HepG2 (cell line): ENCODE measurements around the gene SFXN5. TPM values are rescaled to one million over a fixed set of nuclear protein-coding genes. Genes with fewer than 3 reads are reported as not detected.

Experiments
- ATAC-seq: fragments of 200-7000 bp; cut with Tn5 transposase; 3 replicates; pipeline ENCODE4 v1.9.1; 2020; ENCODE audit warnings: mild to moderate bottlenecking, moderate library complexity
- BruUV-seq: library from RNA; stranded (reverse); fragments of 400-500 nt; replicated peaks from 2 replicates; lab custom pipeline; 2021; lab: Mats Ljungman, UMichigan
- CTCF ChIA-PET: fragments of 300-600 bp; formaldehyde crosslinking; extraction: SDS; loops from one replicate; lab custom pipeline; 2021; ENCODE audit warnings: low total read pairs, inconsistent platforms, low intra/inter-chr PET ratio; lab: Yijun Ruan, JAX
- POLR2A ChIA-PET: fragments of 350-600 bp; sonication (Branson Sonifier 250); formaldehyde crosslinking; loops from one replicate; lab custom pipeline; 2020; ENCODE audit warnings: antibody characterized with exemption, inconsistent platforms; lab: Yijun Ruan, JAX
- DNase-seq: peaks from one replicate; pipeline ENCODE4 v3.0.0-alpha.2; 2015; ENCODE audit warnings: low spot score
- FAIRE-seq: peaks from 3 replicates; lab custom pipeline; 2011; peaks lifted over from hg19 to GRCh38; lab: Jason Lieb, UNC
- H2AFZ ChIP-seq: one replicate; pipeline ENCODE4 v1.6.1; 2011; ENCODE audit warnings: low read length, inconsistent platforms
- H3K27ac ChIP-seq: fragments of 300-600 bp; 3 replicates; pipeline ENCODE4 v1.8.0; 2011; ENCODE audit warnings: mixed run types, mild to moderate bottlenecking, mixed read lengths, low read length, inconsistent platforms; ENCODE audit not compliant: insufficient read depth; ENCODE audit errors: extremely low read length
- H3K27me3 ChIP-seq, 2 experiments: fragments of 200-600 bp in 1 of 2; 2 replicates in 1 of 2; 3 replicates in 1 of 2; pipeline versions ENCODE4 v1.6.0 to v1.8.0; 2011; ENCODE audit warnings: low read length in 2 of 2, mild to moderate bottlenecking in 2 of 2, moderate library complexity in 2 of 2, inconsistent platforms in 1 of 2; ENCODE audit not compliant: insufficient read depth in 2 of 2, control insufficient read depth in 1 of 2
- H3K36me3 ChIP-seq, 2 experiments: fragments of 200-600 bp in 1 of 2; replicated peaks in 1 of 2; 2 replicates in 1 of 2; 3 replicates in 1 of 2; pipeline versions ENCODE4 v1.5.1 to v1.8.0; 2011; ENCODE audit warnings: low read length in 2 of 2, inconsistent platforms in 1 of 2; ENCODE audit not compliant: insufficient read depth in 2 of 2, control insufficient read depth in 1 of 2
- H3K4me1 ChIP-seq: 2 replicates; pipeline ENCODE4 v1.5.1; 2012; ENCODE audit warnings: low read length, inconsistent platforms; ENCODE audit not compliant: insufficient read depth
- H3K4me2 ChIP-seq: 2 replicates; pipeline ENCODE4 v1.6.0; 2011; ENCODE audit warnings: low read depth, low read length, inconsistent platforms
- H3K4me3 ChIP-seq, 3 experiments: fragments of 200-600 bp in 1 of 3; sonication (generic), shearing (Covaris generic) in 1 of 3; replicated peaks in 1 of 3; 2 replicates each; pipeline ENCODE4 v1.5.1; 2011 to 2016; ENCODE audit warnings: low read length in 3 of 3, inconsistent platforms in 2 of 3, low read depth in 2 of 3, mild to moderate bottlenecking in 2 of 3, control low read depth in 1 of 3, mixed read lengths in 1 of 3; ENCODE audit not compliant: insufficient read depth in 1 of 3
- H3K79me2 ChIP-seq: one replicate; pipeline ENCODE4 v1.6.1; 2011; ENCODE audit warnings: low read length, inconsistent platforms; ENCODE audit not compliant: insufficient read depth
- H3K9ac ChIP-seq: 2 replicates; pipeline ENCODE4 v1.6.0; 2011; ENCODE audit warnings: mild to moderate bottlenecking, low read depth, low read length, inconsistent platforms; ENCODE audit not compliant: insufficient read depth
- H3K9me3 ChIP-seq: 2 replicates; pipeline ENCODE4 v1.5.1; 2012; ENCODE audit warnings: mild to moderate bottlenecking, low read length
- H4K20me1 ChIP-seq: 2 replicates; pipeline ENCODE4 v1.6.0; 2011; ENCODE audit warnings: inconsistent platforms, mild to moderate bottlenecking, low read length, moderate library complexity; ENCODE audit not compliant: insufficient read depth
- HMGXB3 ChIP-seq: sonication (generic); formaldehyde crosslinking; IDR thresholded peaks from 2 replicates; pipeline ENCODE4 v1.4.0; 2020; ENCODE audit warnings: missing genetic modification reagents, borderline replicate concordance
- RFX3 ChIP-seq: IDR thresholded peaks from 2 replicates; pipeline ENCODE4 v1.6.1; 2016; ENCODE audit warnings: missing biosample characterization, missing genetic modification reagents
- SMAD1 ChIP-seq: sonication (generic); formaldehyde crosslinking; IDR thresholded peaks from 2 replicates; pipeline ENCODE4 v1.4.0; 2020; ENCODE audit warnings: missing genetic modification reagents, low read depth, mild to moderate bottlenecking, borderline replicate concordance
- SMC3 ChIP-seq: IDR thresholded peaks from 2 replicates; pipeline ENCODE4 v1.6.1; 2011; ENCODE audit warnings: low read length, improper control_type of control experiment
- SNAPC2 ChIP-seq: sonication (generic); formaldehyde crosslinking; IDR thresholded peaks from 2 replicates; pipeline ENCODE4 v1.8.1; 2022; ENCODE audit warnings: mild to moderate bottlenecking, missing genetic modification reagents
- ZFY ChIP-seq: sonication (generic); formaldehyde crosslinking; IDR thresholded peaks from 2 replicates; pipeline ENCODE4 v1.4.0; 2020; ENCODE audit warnings: missing genetic modification reagents
- ZNF12 ChIP-seq: sonication (generic); formaldehyde crosslinking; IDR thresholded peaks from 2 replicates; pipeline ENCODE4 v1.5.0; 2020; ENCODE audit warnings: missing genetic modification reagents
- ZNF558 ChIP-seq: sonication (generic); formaldehyde crosslinking; IDR thresholded peaks from 2 replicates; pipeline ENCODE4 v1.9.0; 2022; ENCODE audit warnings: mild to moderate bottlenecking, missing genetic modification reagents, borderline replicate concordance
- ZNF674 ChIP-seq: sonication (generic); formaldehyde crosslinking; IDR thresholded peaks from 2 replicates; pipeline ENCODE4 v1.5.0; 2020; ENCODE audit warnings: low read depth, mild to moderate bottlenecking, missing genetic modification reagents
- WGBS: methylation state at CpG from one replicate; pipeline ENCODE4 v1.1.6; 2017; ENCODE audit warnings: low lambda C conversion rate; 5-methylcytosine and 5-hydroxymethylcytosine counted together
- in situ Hi-C: cut with HindIII; loops from 2 replicates; pipeline ENCODE4 v1.10.0; 2017; ENCODE audit warnings: low pct_unique_long_range_greater_than_20kb; ENCODE audit not compliant: extremely low pct_ligation_motif_present
- intact Hi-C: fragments of 100-400 bp; cut with micrococcal nuclease; formaldehyde crosslinking; loops from one replicate; pipeline ENCODE4 v1.10.0; 2022; ENCODE audit not compliant: unreplicated experiment
- polyA plus RNA-seq, 8 experiments: library from polyadenylated mRNA; depleted of rRNA in 3 of 8; stranded (reverse) in 7 of 8; unstranded in 1 of 8; fragments of >200 nt; fragmentation: Illumina TruSeq in 4 of 8; extraction: Trizol in 4 of 8; gene quantifications; 2 replicates each; pipeline versions ENCODE4 v1.2.1 to v1.2.3, GENCODE V29; 2011 to 2016; ENCODE audit warnings: low read depth in 4 of 8, missing spikeins in 1 of 8, mixed read lengths in 1 of 8; ENCODE audit not compliant: insufficient read depth in 1 of 8
- total RNA-seq, 5 experiments: library from RNA; depleted of rRNA; stranded (reverse); fragments of >200 nt; fragmentation: Illumina TruSeq; extraction: Trizol; gene quantifications; 2 replicates each; pipeline ENCODE4 v1.2.3, GENCODE V29; 2016; ENCODE audit warnings: low read depth in 1 of 5
- TF ChIP-seq, protein P1 (sequence below): sonication (generic); formaldehyde crosslinking; IDR thresholded peaks from 2 replicates; pipeline ENCODE4 v1.4.0; 2020; ENCODE audit warnings: mild to moderate bottlenecking, missing genetic modification reagents
- TF ChIP-seq, protein P2 (sequence below): sonication (generic); formaldehyde crosslinking; IDR thresholded peaks from 2 replicates; pipeline ENCODE4 v1.4.0; 2020; ENCODE audit warnings: missing genetic modification reagents

Gene SFXN5
- total and polyA plus RNA-seq, 2 of the 13 experiments (the other 11 are each of a cell fraction or from before 2014, with no cell fraction given), result 34.9 to 37.4 TPM

- TF ChIP-seq, protein P1, sequence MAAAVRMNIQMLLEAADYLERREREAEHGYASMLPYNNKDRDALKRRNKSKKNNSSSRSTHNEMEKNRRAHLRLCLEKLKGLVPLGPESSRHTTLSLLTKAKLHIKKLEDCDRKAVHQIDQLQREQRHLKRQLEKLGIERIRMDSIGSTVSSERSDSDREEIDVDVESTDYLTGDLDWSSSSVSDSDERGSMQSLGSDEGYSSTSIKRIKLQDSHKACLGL (CRISPR knock-in tag), result no peak
- TF ChIP-seq SMC3, result no peak
- no peak for TF ChIP-seq ZNF674 (CRISPR knock-in tag)
- no peak for TF ChIP-seq RFX3 (CRISPR knock-in tag)
- no peak for TF ChIP-seq ZFY (CRISPR knock-in tag)
- no peak for TF ChIP-seq SMAD1
- CTCF ChIA-PET, result no interaction called here
- FAIRE-seq (no peak), ATAC-seq (no peak), DNase-seq (no peak)
- in situ Hi-C loops (no loop called here), intact Hi-C loops (no loop called here)
- Histone ChIP-seq H3K4me1 (peaks cover 17% of the 10 kb centered on the region), H3K27ac (no peak overlapping the region), H3K36me3 (no peaks in the 10 kb centered on the region), H3K4me3 (no peak overlapping the region), H4K20me1 (no peaks in the 10 kb centered on the region), H3K9me3 (no peaks in the 10 kb centered on the region), H3K9ac (no peak overlapping the region), H3K79me2 (no peaks in the 10 kb centered on the region), H2AFZ (no peak overlapping the region), H3K4me2 (no peak overlapping the region), H3K27me3 (peaks cover 12 to 77% of the 10 kb centered on the region in 2 experiments)
- BruUV-seq, result no TSS peak
- POLR2A ChIA-PET, result no interaction called here
- 30% methylated on average over 2 of the region's 2 CpGs for WGBS
These were observed 173.0 kb downstream of the SFXN5 start for GRCh38 chr2:72898585-72898906.

DNA sequence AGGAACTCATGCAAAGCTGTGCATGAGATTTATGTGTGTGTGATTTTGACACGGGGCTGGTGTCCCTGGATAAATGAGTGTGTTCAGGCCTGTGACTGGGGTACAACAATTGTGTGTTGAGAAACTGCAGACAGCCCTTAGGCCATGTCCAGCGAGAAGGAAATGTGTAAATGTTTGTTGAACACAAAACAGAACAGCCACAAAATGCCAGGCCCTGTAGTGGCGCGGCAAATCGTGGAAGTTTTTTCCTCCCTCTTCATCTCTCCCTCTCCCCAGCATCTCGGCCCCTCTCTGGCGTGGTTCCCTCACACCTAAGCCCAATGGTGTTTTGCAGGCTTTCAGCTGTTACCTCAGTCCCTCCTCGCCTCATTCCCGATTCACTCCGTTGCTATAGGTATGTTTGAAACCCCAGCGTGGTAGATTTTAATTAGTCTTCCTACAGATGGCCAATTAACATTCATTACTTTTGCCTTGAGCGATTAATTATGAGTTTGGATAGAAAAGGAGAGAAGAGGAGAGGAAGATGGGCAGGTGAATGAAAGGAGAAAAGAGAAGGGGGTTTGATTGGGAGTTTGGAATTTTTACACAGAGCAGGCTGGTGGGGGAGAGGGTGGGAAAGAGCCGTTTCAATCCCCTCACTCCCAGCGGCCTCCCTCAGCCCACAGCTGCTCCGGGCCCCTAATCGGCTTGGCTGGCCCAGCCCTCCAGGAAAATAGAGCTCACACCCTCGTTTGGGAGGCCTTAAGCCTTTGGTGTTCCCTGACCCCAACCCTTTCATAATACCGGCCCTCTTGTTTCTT, 173.5 kb downstream of the SFXN5 start:
- DNase-seq, result no peak
- H3K4me1 ChIP-seq, result peaks cover 21% of the 10 kb centered on the region
- BruUV-seq, result no TSS peak
- intact Hi-C loops, result no loop called here
- H4K20me1 ChIP-seq, result peaks cover 5% of the 10 kb centered on the region; the same call in 1 of the 2 replicates
- in situ Hi-C loops, result no loop called here
- no peak for FAIRE-seq
- H3K27ac ChIP-seq, result no peak overlapping the region
- CTCF ChIA-PET, result no interaction called here
- H3K27me3 ChIP-seq, result peaks cover 12 to 73% of the 10 kb centered on the region in 2 experiments
- H3K36me3 ChIP-seq, result no peaks in the 10 kb centered on the region
- H3K9ac ChIP-seq, result no peak overlapping the region
- 20% methylated on average over 18 of the region's 18 CpGs for WGBS
- H3K79me2 ChIP-seq, result no peaks in the 10 kb centered on the region
- no peak overlapping the region for H3K4me2 ChIP-seq
- no peak overlapping the region for H3K4me3 ChIP-seq
- H3K9me3 ChIP-seq, result no peaks in the 10 kb centered on the region
- POLR2A ChIA-PET, result no interaction called here
- no peak overlapping the region for H2AFZ ChIP-seq
- ATAC-seq, result no peak
- TF ChIP-seq SNAPC2 (CRISPR knock-in tag) (no peak), ZNF12 (no peak), HMGXB3 (no peak), ZNF558 (no peak)
- TF ChIP-seq, protein P2, sequence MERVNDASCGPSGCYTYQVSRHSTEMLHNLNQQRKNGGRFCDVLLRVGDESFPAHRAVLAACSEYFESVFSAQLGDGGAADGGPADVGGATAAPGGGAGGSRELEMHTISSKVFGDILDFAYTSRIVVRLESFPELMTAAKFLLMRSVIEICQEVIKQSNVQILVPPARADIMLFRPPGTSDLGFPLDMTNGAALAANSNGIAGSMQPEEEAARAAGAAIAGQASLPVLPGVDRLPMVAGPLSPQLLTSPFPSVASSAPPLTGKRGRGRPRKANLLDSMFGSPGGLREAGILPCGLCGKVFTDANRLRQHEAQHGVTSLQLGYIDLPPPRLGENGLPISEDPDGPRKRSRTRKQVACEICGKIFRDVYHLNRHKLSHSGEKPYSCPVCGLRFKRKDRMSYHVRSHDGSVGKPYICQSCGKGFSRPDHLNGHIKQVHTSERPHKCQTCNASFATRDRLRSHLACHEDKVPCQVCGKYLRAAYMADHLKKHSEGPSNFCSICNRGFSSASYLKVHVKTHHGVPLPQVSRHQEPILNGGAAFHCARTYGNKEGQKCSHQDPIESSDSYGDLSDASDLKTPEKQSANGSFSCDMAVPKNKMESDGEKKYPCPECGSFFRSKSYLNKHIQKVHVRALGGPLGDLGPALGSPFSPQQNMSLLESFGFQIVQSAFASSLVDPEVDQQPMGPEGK, result no peak
